ENCODE data around the gene SUCO. TPM values are rescaled to one million over a fixed set of nuclear protein-coding genes. Genes with fewer than 3 reads are reported as not detected.
A peak's percentile ranks its signal among the peaks of the same experiment; 100 is the strongest.
"Not testable (repeated sequence)": the region's sequence is repeated elsewhere in the genome, so short reads cannot be mapped to it uniquely, and the experiment has no call there.

SUCO gene
- total and polyA plus RNA-seq, 2 experiments from 2014 or later: 12.4 to 24.3 TPM

- Histone ChIP-seq H3F3A (ENCODE audit: insufficient read depth) (peaks cover 70% of the 10 kb centered on the region), H3K36me3 (ENCODE audit: low read depth) (peaks cover 13% of the 10 kb centered on the region), H3K4me3 (no peak overlapping the region), H3K4me1 (ENCODE audit: insufficient read depth) (peaks cover 73% of the 10 kb centered on the region), H4K20me1 (ENCODE audit: insufficient read depth) (no peaks in the 10 kb centered on the region), H3K9me2 (ENCODE audit: insufficient read depth) (no peaks in the 10 kb centered on the region), H3K4me2 (ENCODE audit: unreplicated experiment) (peak overlapping the region; percentile 44), H2AFZ (no peak overlapping the region), H3K79me2 (ENCODE audit: insufficient read depth) (peaks cover 41% of the 10 kb centered on the region), H3K27me3 (replicated peaks; ENCODE audit: insufficient read depth) (no peaks in the 10 kb centered on the region), H3K27ac (peak overlapping the region; percentile 68), H3K9ac (peak overlapping the region; percentile 37), H3K9me3 (ENCODE audit: low read depth) (no peaks in the 10 kb centered on the region)
- in situ Hi-C loops (cut with MboI): no loop called here
- TF ChIP-seq EZH2 (IDR thresholded peaks at IDR 0.05; ENCODE audit: insufficient read depth, poor library complexity, severe bottlenecking): no peak
- TF ChIP-seq EZH2phosphoT487 (IDR thresholded peaks at IDR 0.05; ENCODE audit: insufficient read depth, low read depth): no peak
- DNase-seq: peak; percentile 12
Observed at GRCh38 chr1:172585861-172586260, 52.9 kb downstream of the SUCO start.

- TF ChIP-seq EZH2 (IDR thresholded peaks at IDR 0.05; ENCODE audit: insufficient read depth, poor library complexity, severe bottlenecking) (no peak), EZH2phosphoT487 (IDR thresholded peaks at IDR 0.05; ENCODE audit: insufficient read depth, low read depth) (no peak)
- H2AFZ ChIP-seq: no peak overlapping the region
- H3K79me2 ChIP-seq (ENCODE audit: insufficient read depth): peaks cover 55% of the 10 kb centered on the region
- H3K9ac ChIP-seq: 0 out of 2 replicates have a peak overlapping the region, but pooled peaks have one; percentile 8
- no peaks in the 10 kb centered on the region for H3K27me3 ChIP-seq (replicated peaks; ENCODE audit: insufficient read depth)
- H3K36me3 ChIP-seq (ENCODE audit: low read depth): peaks cover 13% of the 10 kb centered on the region
- in situ Hi-C loops (cut with MboI): no loop called here
- peak overlapping the region; percentile 32 for H3K4me3 ChIP-seq
- 58 to 65% methylated on average over 7 of the region's 7 CpGs for WGBS, 2 experiments (ENCODE audit: low coverage in 1 of 2, low lambda C conversion rate in 2 of 2, missing lambda C conversion rate in 2 of 2)
- peak overlapping the region; percentile 77 for H3K4me2 ChIP-seq (ENCODE audit: unreplicated experiment)
- H3K9me2 ChIP-seq (ENCODE audit: insufficient read depth): no peaks in the 10 kb centered on the region
- no peaks in the 10 kb centered on the region for H4K20me1 ChIP-seq (ENCODE audit: insufficient read depth)
- DNase-seq: peak; percentile 90
- peaks cover 50% of the 10 kb centered on the region for H3K4me1 ChIP-seq (ENCODE audit: insufficient read depth)
- no peaks in the 10 kb centered on the region for H3K9me3 ChIP-seq (ENCODE audit: low read depth)
- peak overlapping the region; percentile 70 for H3K27ac ChIP-seq
- H3F3A ChIP-seq (ENCODE audit: insufficient read depth): peaks cover 55% of the 10 kb centered on the region
Observed at GRCh38 chr1:172588296-172589291, 55.6 kb downstream of the SUCO start.

GRCh38 chr1:172589553-172589952 lies 56.6 kb downstream of the SUCO start:
- H3K27ac ChIP-seq: peak overlapping the region; percentile 70
- 0 out of 2 replicates have a peak overlapping the region, but pooled peaks have one; percentile 8 for H3K9ac ChIP-seq
- no peak overlapping the region for H2AFZ ChIP-seq
- no peaks in the 10 kb centered on the region for H4K20me1 ChIP-seq (ENCODE audit: insufficient read depth)
- peak overlapping the region; percentile 77 for H3K4me2 ChIP-seq (ENCODE audit: unreplicated experiment)
- 97 to 100% methylated on average over 3 of the region's 3 CpGs for WGBS, 2 experiments (ENCODE audit: low coverage in 1 of 2, low lambda C conversion rate in 2 of 2, missing lambda C conversion rate in 2 of 2)
- no peaks in the 10 kb centered on the region for H3K9me3 ChIP-seq (ENCODE audit: low read depth)
- no peaks in the 10 kb centered on the region for H3K27me3 ChIP-seq (replicated peaks; ENCODE audit: insufficient read depth)
- peaks cover 48% of the 10 kb centered on the region for H3F3A ChIP-seq (ENCODE audit: insufficient read depth)
- H3K79me2 ChIP-seq (ENCODE audit: insufficient read depth): peaks cover 55% of the 10 kb centered on the region
- peaks cover 13% of the 10 kb centered on the region; the same call in 1 of the 2 replicates for H3K36me3 ChIP-seq (ENCODE audit: low read depth)
- in situ Hi-C loops (cut with MboI): no loop called here
- H3K4me3 ChIP-seq: peak overlapping the region; percentile 32
- DNase-seq: no peak
- TF ChIP-seq EZH2phosphoT487 (IDR thresholded peaks at IDR 0.05; ENCODE audit: insufficient read depth, low read depth): no peak
- no peak for TF ChIP-seq EZH2 (IDR thresholded peaks at IDR 0.05; ENCODE audit: insufficient read depth, poor library complexity, severe bottlenecking)
- no peaks in the 10 kb centered on the region for H3K9me2 ChIP-seq (ENCODE audit: insufficient read depth)
- H3K4me1 ChIP-seq (ENCODE audit: insufficient read depth): peaks cover 48% of the 10 kb centered on the region

GRCh38 chr1:172591429-172591828 lies 58.5 kb downstream of the SUCO start:
- peaks cover 35% of the 10 kb centered on the region for H3F3A ChIP-seq (ENCODE audit: insufficient read depth)
- H4K20me1 ChIP-seq (ENCODE audit: insufficient read depth); H3K27ac ChIP-seq; H2AFZ ChIP-seq; H3K4me2 ChIP-seq (ENCODE audit: unreplicated experiment); in situ Hi-C loops (cut with MboI); H3K9ac ChIP-seq; H3K9me3 ChIP-seq (ENCODE audit: low read depth); H3K27me3 ChIP-seq (replicated peaks; ENCODE audit: insufficient read depth); H3K9me2 ChIP-seq (ENCODE audit: insufficient read depth); H3K4me3 ChIP-seq; DNase-seq: not testable (repeated sequence)
- peaks cover 32% of the 10 kb centered on the region for H3K4me1 ChIP-seq (ENCODE audit: insufficient read depth)
- H3K79me2 ChIP-seq (ENCODE audit: insufficient read depth): peaks cover 65% of the 10 kb centered on the region
- 100% methylated on average over 1 of the region's 1 CpG; no CpG with 5 or more reads in 1 of the 2 experiments for WGBS, 2 experiments (ENCODE audit: low coverage in 1 of 2, low lambda C conversion rate in 2 of 2, missing lambda C conversion rate in 2 of 2)
- peaks cover 16% of the 10 kb centered on the region; the same call in 1 of the 2 replicates for H3K36me3 ChIP-seq (ENCODE audit: low read depth)

GRCh38 chr1:172595066-172595465 lies 62.1 kb downstream of the SUCO start:
- DNase-seq; H3K4me1 ChIP-seq (ENCODE audit: insufficient read depth); H3K9me3 ChIP-seq (ENCODE audit: low read depth); H2AFZ ChIP-seq; H3K4me2 ChIP-seq (ENCODE audit: unreplicated experiment); H3K27me3 ChIP-seq (replicated peaks; ENCODE audit: insufficient read depth); H3K9me2 ChIP-seq (ENCODE audit: insufficient read depth); in situ Hi-C loops (cut with MboI); H3K27ac ChIP-seq; H3K4me3 ChIP-seq; H3K9ac ChIP-seq; H4K20me1 ChIP-seq (ENCODE audit: insufficient read depth): not testable (repeated sequence)
- 95 to 98% methylated on average over 4 of the region's 4 CpGs for WGBS, 2 experiments (ENCODE audit: low coverage in 1 of 2, low lambda C conversion rate in 2 of 2, missing lambda C conversion rate in 2 of 2)
- H3F3A ChIP-seq (ENCODE audit: insufficient read depth): peaks cover 11% of the 10 kb centered on the region
- peaks cover 20% of the 10 kb centered on the region for H3K36me3 ChIP-seq (ENCODE audit: low read depth)
- H3K79me2 ChIP-seq (ENCODE audit: insufficient read depth): peaks cover 73% of the 10 kb centered on the region

- H3K4me3 ChIP-seq; H4K20me1 ChIP-seq (ENCODE audit: insufficient read depth); H3K9me3 ChIP-seq (ENCODE audit: low read depth); H3K9ac ChIP-seq; H3F3A ChIP-seq (ENCODE audit: insufficient read depth); H3K4me1 ChIP-seq (ENCODE audit: insufficient read depth); DNase-seq; H3K4me2 ChIP-seq (ENCODE audit: unreplicated experiment); H3K27me3 ChIP-seq (replicated peaks; ENCODE audit: insufficient read depth); H3K27ac ChIP-seq; H3K9me2 ChIP-seq (ENCODE audit: insufficient read depth); in situ Hi-C loops (cut with MboI); H2AFZ ChIP-seq: not testable (repeated sequence)
- Histone ChIP-seq H3K79me2 (ENCODE audit: insufficient read depth) (peaks cover 77% of the 10 kb centered on the region), H3K36me3 (ENCODE audit: low read depth) (peaks cover 20% of the 10 kb centered on the region)
- 80 to 81% methylated on average over 10 of the region's 10 CpGs for WGBS, 2 experiments (ENCODE audit: low coverage in 1 of 2, low lambda C conversion rate in 2 of 2, missing lambda C conversion rate in 2 of 2)
Observed at GRCh38 chr1:172596782-172597181, 63.8 kb downstream of the SUCO start.
